Loucy (cell line): Measurements from ENCODE around the gene ASB9.

Source experiments
- EZH2phosphoT487 ChIP-seq: fragments of 200-600 bp; IDR thresholded peaks from 2 replicates; pipeline ENCODE4 v1.6.1; 2018; ENCODE audit warnings: antibody characterized with exemption, mild to moderate bottlenecking, moderate library complexity, borderline replicate concordance
- TF ChIP-seq, protein P1 (sequence below): fragments of 200-600 bp; sonication (generic); conservative IDR thresholded peaks from 2 replicates; pipeline ENCODE4 v1.5.1; 2014; ENCODE audit warnings: mild to moderate bottlenecking, antibody characterized with exemption, low read length

DNA sequence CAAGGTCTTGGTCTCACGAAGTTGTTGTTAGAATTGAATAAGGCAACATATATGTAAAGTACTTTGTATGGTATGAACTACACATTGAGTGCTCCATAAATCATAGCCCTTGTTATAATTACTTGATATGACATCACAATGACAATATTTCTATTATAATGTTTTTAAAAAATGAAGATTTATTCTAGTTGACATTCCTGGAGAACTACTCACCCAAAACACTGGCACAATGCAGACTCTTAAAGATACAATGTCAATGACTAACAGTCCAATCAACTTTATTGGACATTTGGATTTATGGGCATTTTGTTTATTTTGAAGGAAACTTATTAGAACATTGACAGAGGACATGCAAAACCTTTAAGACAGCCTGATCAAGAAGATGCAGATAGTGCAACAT is 55.3 kb downstream of the ASB9 start:
- TF ChIP-seq, protein P1, sequence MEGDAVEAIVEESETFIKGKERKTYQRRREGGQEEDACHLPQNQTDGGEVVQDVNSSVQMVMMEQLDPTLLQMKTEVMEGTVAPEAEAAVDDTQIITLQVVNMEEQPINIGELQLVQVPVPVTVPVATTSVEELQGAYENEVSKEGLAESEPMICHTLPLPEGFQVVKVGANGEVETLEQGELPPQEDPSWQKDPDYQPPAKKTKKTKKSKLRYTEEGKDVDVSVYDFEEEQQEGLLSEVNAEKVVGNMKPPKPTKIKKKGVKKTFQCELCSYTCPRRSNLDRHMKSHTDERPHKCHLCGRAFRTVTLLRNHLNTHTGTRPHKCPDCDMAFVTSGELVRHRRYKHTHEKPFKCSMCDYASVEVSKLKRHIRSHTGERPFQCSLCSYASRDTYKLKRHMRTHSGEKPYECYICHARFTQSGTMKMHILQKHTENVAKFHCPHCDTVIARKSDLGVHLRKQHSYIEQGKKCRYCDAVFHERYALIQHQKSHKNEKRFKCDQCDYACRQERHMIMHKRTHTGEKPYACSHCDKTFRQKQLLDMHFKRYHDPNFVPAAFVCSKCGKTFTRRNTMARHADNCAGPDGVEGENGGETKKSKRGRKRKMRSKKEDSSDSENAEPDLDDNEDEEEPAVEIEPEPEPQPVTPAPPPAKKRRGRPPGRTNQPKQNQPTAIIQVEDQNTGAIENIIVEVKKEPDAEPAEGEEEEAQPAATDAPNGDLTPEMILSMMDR = no peak
- TF ChIP-seq EZH2phosphoT487 = no peak
